ENCODE data around the gene MDFIC.
A peak's percentile ranks its signal among the peaks of the same experiment; 100 is the strongest.

Gene MDFIC

DNA sequence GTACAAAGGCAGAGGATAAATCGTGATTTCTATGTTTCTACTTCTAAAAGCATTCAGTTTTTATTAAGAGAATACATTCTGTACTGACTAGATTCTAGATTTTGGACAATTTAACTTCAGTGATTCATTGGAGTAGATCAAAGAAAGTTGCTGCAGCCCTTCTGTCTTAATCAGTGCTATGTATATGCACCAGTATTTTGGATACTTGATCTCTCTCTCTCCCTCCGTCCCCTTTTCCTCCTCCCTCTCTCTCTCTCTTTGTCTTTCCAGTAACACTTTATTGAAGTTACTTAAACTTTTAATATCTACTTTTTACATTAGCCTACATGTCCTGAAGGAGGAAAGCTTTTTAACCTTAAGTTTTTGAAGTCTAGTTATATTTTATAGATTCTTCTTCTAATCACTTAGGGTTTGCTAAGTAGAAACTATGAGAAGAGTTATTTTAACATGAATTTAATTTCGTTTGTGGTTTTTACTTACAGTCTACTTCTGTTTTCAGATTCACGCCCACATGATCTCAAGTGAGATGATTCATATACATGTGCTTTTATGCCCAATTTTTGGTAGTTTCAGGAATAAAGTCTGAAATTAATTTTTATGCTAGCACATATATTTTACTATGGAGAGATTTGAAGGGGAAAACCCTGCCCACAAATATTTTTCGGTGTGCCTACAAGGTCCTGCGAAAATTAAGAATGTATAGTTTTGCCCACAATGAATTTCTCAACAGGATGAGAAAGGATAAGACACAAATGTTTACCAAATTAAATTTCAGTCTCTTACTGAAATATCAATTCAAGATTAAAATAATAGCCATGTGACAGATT is 9.1 kb downstream of the MDFIC start:
- Histone ChIP-seq H3K9ac (ENCODE audit: low read length) (peak overlapping the region; percentile 69), H3K9me3 (replicated peaks; ENCODE audit: insufficient read depth, low read length) (no peaks in the 10 kb centered on the region), H4K20me1 (ENCODE audit: insufficient read depth, low read length) (no peaks in the 10 kb centered on the region), H3K79me2 (ENCODE audit: low read length) (peaks cover 90% of the 10 kb centered on the region), H3K9me2 (replicated peaks; ENCODE audit: insufficient read depth, low read length) (no peaks in the 10 kb centered on the region), H3K4me1 (ENCODE audit: low read length) (peaks cover 69% of the 10 kb centered on the region), H3K4me3 (ENCODE audit: low read length) (peak overlapping the region; percentile 43), H3K36me3 (replicated peaks; ENCODE audit: insufficient read depth, low read length) (peaks cover 4% of the 10 kb centered on the region; the same call in 1 of the 2 replicates), H3F3A (ENCODE audit: insufficient read depth, low read length) (peaks cover 47% of the 10 kb centered on the region), H3K27ac (ENCODE audit: low read length) (peak overlapping the region; percentile 95), H3K27me3 (replicated peaks; ENCODE audit: insufficient read depth, low read length) (no peaks in the 10 kb centered on the region), H3K4me2 (ENCODE audit: low read depth, low read length) (peak overlapping the region; percentile 83), H2AFZ (ENCODE audit: low read length) (no peak overlapping the region)
- peak; percentile 90 for DNase-seq
- no peak for TF ChIP-seq CTCF (IDR thresholded peaks at IDR 0.05; ENCODE audit: low read length)
- no peak for TF ChIP-seq EZH2phosphoT487 (IDR thresholded peaks at IDR 0.05; ENCODE audit: low read length)
- TF ChIP-seq EZH2 (optimal IDR thresholded peaks at IDR 0.05; ENCODE audit: low read depth, low read length): no peak

- Histone ChIP-seq H3K4me2 (ENCODE audit: low read depth, low read length) (peak overlapping the region; percentile 83), H3K9ac (ENCODE audit: low read length) (peak overlapping the region; percentile 69), H3K36me3 (replicated peaks; ENCODE audit: insufficient read depth, low read length) (peaks cover 4% of the 10 kb centered on the region; the same call in 1 of the 2 replicates), H3K27ac (ENCODE audit: low read length) (peak overlapping the region; percentile 95), H2AFZ (ENCODE audit: low read length) (no peak overlapping the region), H3K4me1 (ENCODE audit: low read length) (peaks cover 65% of the 10 kb centered on the region), H3K4me3 (ENCODE audit: low read length) (peak overlapping the region; percentile 43), H3K9me2 (replicated peaks; ENCODE audit: insufficient read depth, low read length) (no peaks in the 10 kb centered on the region), H4K20me1 (ENCODE audit: insufficient read depth, low read length) (no peaks in the 10 kb centered on the region), H3K79me2 (ENCODE audit: low read length) (peaks cover 90% of the 10 kb centered on the region), H3K27me3 (replicated peaks; ENCODE audit: insufficient read depth, low read length) (no peaks in the 10 kb centered on the region), H3F3A (ENCODE audit: insufficient read depth, low read length) (peaks cover 47% of the 10 kb centered on the region), H3K9me3 (replicated peaks; ENCODE audit: insufficient read depth, low read length) (no peaks in the 10 kb centered on the region)
- TF ChIP-seq EZH2 (optimal IDR thresholded peaks at IDR 0.05; ENCODE audit: low read depth, low read length) (no peak), CTCF (IDR thresholded peaks at IDR 0.05; ENCODE audit: low read length) (peak; percentile 24)
- peak; percentile 96 for DNase-seq
Observed at GRCh38 chr7:114931656-114932011, 9.7 kb downstream of the MDFIC start.

DNA sequence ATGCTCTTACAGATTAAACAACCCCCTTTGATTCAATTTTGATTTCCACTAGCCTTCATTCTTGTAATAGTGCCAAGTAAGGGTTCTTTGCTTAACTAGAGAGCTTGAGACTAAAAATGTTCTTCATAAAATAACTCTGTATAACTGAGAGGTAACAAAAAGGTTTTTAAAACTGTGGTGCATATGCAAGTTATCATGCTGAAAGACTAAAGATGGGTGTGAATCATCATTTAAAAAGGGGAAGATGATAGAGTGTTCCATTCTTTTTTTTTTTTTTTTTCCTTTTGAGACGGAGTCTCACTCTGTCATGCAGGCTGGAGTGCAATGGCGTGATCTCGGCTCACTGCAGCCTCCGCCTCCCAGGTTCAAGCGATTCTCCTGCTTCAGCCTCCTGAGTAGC is 11.1 kb downstream of the MDFIC start:
- Histone ChIP-seq H3K4me3 (ENCODE audit: low read length) (peak overlapping the region; percentile 43; the same call in 1 of the 2 replicates), H2AFZ (ENCODE audit: low read length) (no peak overlapping the region), H3F3A (ENCODE audit: insufficient read depth, low read length) (peaks cover 46% of the 10 kb centered on the region), H3K27ac (ENCODE audit: low read length) (peak overlapping the region; percentile 95; the same call in 1 of the 2 replicates), H3K9me3 (replicated peaks; ENCODE audit: insufficient read depth, low read length) (no peaks in the 10 kb centered on the region), H4K20me1 (ENCODE audit: insufficient read depth, low read length) (no peaks in the 10 kb centered on the region), H3K4me2 (ENCODE audit: low read depth, low read length) (peak overlapping the region; percentile 83), H3K27me3 (replicated peaks; ENCODE audit: insufficient read depth, low read length) (no peaks in the 10 kb centered on the region), H3K36me3 (replicated peaks; ENCODE audit: insufficient read depth, low read length) (no peaks in the 10 kb centered on the region), H3K79me2 (ENCODE audit: low read length) (peaks cover 90% of the 10 kb centered on the region), H3K9me2 (replicated peaks; ENCODE audit: insufficient read depth, low read length) (no peaks in the 10 kb centered on the region), H3K9ac (ENCODE audit: low read length) (peak overlapping the region; percentile 69; the same call in 1 of the 2 replicates), H3K4me1 (ENCODE audit: low read length) (peaks cover 59% of the 10 kb centered on the region)
- TF ChIP-seq EZH2 (optimal IDR thresholded peaks at IDR 0.05; ENCODE audit: low read depth, low read length): no peak
- no peak for TF ChIP-seq CTCF (IDR thresholded peaks at IDR 0.05; ENCODE audit: low read length)
- no peak for TF ChIP-seq EZH2phosphoT487 (IDR thresholded peaks at IDR 0.05; ENCODE audit: low read length)
- no peak for DNase-seq

Data from MM.1S (cell line).